Peyer's patch (tissue), 4 donors: ENCODE results near the gene GUCY2D. TPM values are rescaled to one million over a fixed set of nuclear protein-coding genes. Genes with fewer than 3 reads are reported as not detected.

Experiments
- DNase-seq, 3 donors: peaks; one replicate each; pipeline ENCODE4 v3.0.0-alpha.2; 2017 to 2019
- H3K27ac ChIP-seq, 4 donors: fragments of 200-600 bp; sonication (generic); one replicate each; pipeline ENCODE4 v1.5.1; 2016 to 2019
- H3K27me3 ChIP-seq, 2 donors: fragments of 200-600 bp; sonication (generic); one replicate each; pipeline ENCODE4 v1.5.1; 2019
- H3K36me3 ChIP-seq, 3 donors: fragments of 200-600 bp; sonication (generic); one replicate each; pipeline ENCODE4 v1.5.1; 2016 to 2019
- H3K4me1 ChIP-seq, 4 donors: fragments of 200-600 bp; sonication (generic); one replicate each; pipeline ENCODE4 v1.5.1; 2016 to 2019
- H3K4me3 ChIP-seq, 4 donors: fragments of 200-600 bp; sonication (generic); 1 replicate in 3 of 4; 2 replicates in 1 of 4; pipeline ENCODE4 v1.5.1; 2016 to 2019; ENCODE audit warnings: mild to moderate bottlenecking in 1 of 4
- H3K9me3 ChIP-seq, 4 donors: fragments of 200-600 bp; sonication (generic); one replicate each; pipeline ENCODE4 v1.5.1; 2016 to 2019; ENCODE audit warnings: mild to moderate bottlenecking in 1 of 4
- POLR2A ChIP-seq, 2 donors: fragments of 450-650 bp; IDR thresholded peaks; one replicate each; pipeline ENCODE4 v1.5.1; 2017; ENCODE audit warnings: antibody characterized with exemption in 2 of 2, mild to moderate bottlenecking in 2 of 2, moderate library complexity in 2 of 2
- total RNA-seq, 4 donors: library from RNA; depleted of rRNA; stranded (reverse); fragments of >200 nt; gene quantifications; one replicate each; pipeline ENCODE4 v1.1.0, GENCODE V29; 2016
- TF ChIP-seq, protein P1 (sequence below), 6 experiments: fragments of 450-650 bp in 4 of 6; fragments of 200-600 bp in 2 of 6; sonication (generic) in 1 of 6; IDR thresholded peaks; one replicate each; pipeline ENCODE4 v1.5.1; 2017 to 2019; ENCODE audit warnings: antibody characterized with exemption in 6 of 6, mild to moderate bottlenecking in 3 of 6, moderate library complexity in 1 of 6

GUCY2D gene
- total RNA-seq, 4 donors from 2014 or later = not detected

DNA sequence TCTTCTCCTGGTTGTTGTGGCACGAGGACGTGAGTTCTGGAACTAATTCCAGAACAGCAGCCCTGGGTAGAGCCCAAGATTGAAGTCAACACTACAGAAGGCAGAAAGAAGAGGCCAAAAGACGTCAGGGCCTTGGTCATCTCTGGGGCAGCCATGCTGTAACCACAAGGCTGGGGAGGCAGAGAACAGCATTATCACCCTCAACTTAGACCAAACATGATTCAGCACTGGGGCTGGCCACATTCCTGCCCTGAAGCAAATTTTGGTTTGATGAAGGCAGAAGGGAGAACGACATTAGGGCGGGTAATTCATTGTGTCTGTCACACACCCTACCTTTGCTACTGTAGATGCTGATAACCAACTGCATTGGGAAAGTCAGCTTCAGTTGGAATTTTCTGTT lies 26.7 kb downstream of the GUCY2D start:
- H3K27me3 ChIP-seq = no peaks in the 10 kb centered on the region
- H3K27ac ChIP-seq = no peak overlapping the region
- DNase-seq = no peak

DNA sequence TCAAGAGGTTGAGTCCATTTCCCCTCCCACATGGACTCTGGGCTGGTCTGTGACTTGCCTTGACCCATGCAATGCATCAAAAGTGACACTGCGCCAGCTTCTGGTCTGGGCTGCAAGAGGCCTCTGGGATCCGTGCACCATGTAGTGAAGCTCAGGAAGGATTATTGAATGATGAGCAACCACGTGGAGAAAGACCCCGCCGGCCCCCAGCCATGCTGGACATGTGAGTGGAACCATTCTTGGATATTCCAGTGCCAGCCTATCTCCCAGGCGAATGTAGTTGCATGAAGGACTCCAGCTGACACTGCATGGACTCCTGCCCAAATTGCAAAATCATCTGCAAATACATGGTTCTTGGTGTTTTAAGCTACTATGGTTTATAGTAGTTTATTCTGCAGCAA lies 28.8 kb downstream of the GUCY2D start:
- no peaks in the 10 kb centered on the region for H3K4me1 ChIP-seq
- no peak for DNase-seq
- TF ChIP-seq, protein P1, sequence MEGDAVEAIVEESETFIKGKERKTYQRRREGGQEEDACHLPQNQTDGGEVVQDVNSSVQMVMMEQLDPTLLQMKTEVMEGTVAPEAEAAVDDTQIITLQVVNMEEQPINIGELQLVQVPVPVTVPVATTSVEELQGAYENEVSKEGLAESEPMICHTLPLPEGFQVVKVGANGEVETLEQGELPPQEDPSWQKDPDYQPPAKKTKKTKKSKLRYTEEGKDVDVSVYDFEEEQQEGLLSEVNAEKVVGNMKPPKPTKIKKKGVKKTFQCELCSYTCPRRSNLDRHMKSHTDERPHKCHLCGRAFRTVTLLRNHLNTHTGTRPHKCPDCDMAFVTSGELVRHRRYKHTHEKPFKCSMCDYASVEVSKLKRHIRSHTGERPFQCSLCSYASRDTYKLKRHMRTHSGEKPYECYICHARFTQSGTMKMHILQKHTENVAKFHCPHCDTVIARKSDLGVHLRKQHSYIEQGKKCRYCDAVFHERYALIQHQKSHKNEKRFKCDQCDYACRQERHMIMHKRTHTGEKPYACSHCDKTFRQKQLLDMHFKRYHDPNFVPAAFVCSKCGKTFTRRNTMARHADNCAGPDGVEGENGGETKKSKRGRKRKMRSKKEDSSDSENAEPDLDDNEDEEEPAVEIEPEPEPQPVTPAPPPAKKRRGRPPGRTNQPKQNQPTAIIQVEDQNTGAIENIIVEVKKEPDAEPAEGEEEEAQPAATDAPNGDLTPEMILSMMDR (IDR thresholded peaks at IDR 0.05) = no peak
- no peak for TF ChIP-seq POLR2A (IDR thresholded peaks at IDR 0.05)
- H3K27ac ChIP-seq = no peak overlapping the region
- no peaks in the 10 kb centered on the region for H3K27me3 ChIP-seq
- no peak overlapping the region for H3K4me3 ChIP-seq
- no peaks in the 10 kb centered on the region for H3K9me3 ChIP-seq
- H3K36me3 ChIP-seq = no peaks in the 10 kb centered on the region

More for the DNA sequence above, 26.7 kb downstream of the GUCY2D start:
- H3K4me3 ChIP-seq = no peak overlapping the region
- H3K36me3 ChIP-seq = no peaks in the 10 kb centered on the region
- no peak for TF ChIP-seq POLR2A (IDR thresholded peaks at IDR 0.05)
- TF ChIP-seq, protein P1 (IDR thresholded peaks at IDR 0.05) = no peak
- H3K4me1 ChIP-seq = no peaks in the 10 kb centered on the region
- H3K9me3 ChIP-seq = no peaks in the 10 kb centered on the region

DNA sequence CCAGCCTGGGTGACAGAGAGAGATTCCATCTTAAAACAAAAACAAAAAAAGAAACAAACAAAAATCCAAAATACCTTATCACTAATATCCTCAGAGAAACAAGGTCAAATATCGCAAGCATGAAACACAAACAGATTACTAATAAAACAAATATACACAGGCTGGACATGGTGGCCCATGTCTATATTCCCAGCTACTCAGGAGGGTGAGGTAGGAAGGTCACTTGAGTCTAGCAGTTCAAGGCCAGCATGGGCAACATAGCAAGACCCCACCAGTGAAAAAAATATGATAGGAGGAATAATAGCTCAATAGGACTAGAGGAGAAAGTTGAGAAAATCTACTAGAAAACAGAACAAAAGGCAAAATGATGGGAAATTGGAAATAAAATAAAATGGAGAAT lies 29.5 kb downstream of the GUCY2D start:
- Histone ChIP-seq H3K27me3 (no peaks in the 10 kb centered on the region), H3K4me1 (no peaks in the 10 kb centered on the region)
- TF ChIP-seq, protein P1 (IDR thresholded peaks at IDR 0.05) = no peak
- TF ChIP-seq POLR2A (IDR thresholded peaks at IDR 0.05) = no peak

DNA sequence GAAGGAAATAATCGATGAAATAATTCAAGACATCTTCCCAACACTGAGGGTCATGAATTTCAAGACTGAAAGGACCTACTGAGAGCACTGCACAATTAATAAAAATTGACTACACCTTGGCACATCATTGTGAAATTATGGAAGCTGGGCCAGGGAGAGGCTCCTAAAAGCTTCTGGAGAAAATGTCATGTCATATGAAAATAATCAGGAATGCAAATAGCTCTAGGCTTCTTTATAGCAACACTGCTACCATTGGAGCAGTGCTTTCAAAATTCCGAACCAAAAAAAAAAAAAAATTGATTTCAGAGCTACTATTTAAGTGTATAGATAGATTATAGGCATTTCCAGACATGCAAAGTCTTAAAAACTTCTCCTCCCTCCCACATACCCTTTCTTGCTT lies 30.0 kb downstream of the GUCY2D start:
- H3K27me3 ChIP-seq = no peaks in the 10 kb centered on the region
- H3K27ac ChIP-seq = no peak overlapping the region
- TF ChIP-seq POLR2A (IDR thresholded peaks at IDR 0.05) = no peak
- TF ChIP-seq, protein P1 (IDR thresholded peaks at IDR 0.05) = no peak
- H3K36me3 ChIP-seq = no peaks in the 10 kb centered on the region
- no peak overlapping the region for H3K4me3 ChIP-seq
- H3K4me1 ChIP-seq = no peaks in the 10 kb centered on the region
- DNase-seq = no peak
- no peaks in the 10 kb centered on the region for H3K9me3 ChIP-seq

More for the DNA sequence above, 29.5 kb downstream of the GUCY2D start:
- Histone ChIP-seq H3K36me3 (no peaks in the 10 kb centered on the region), H3K27ac (no peak overlapping the region), H3K9me3 (no peaks in the 10 kb centered on the region), H3K4me3 (no peak overlapping the region)
- DNase-seq = no peak

DNA sequence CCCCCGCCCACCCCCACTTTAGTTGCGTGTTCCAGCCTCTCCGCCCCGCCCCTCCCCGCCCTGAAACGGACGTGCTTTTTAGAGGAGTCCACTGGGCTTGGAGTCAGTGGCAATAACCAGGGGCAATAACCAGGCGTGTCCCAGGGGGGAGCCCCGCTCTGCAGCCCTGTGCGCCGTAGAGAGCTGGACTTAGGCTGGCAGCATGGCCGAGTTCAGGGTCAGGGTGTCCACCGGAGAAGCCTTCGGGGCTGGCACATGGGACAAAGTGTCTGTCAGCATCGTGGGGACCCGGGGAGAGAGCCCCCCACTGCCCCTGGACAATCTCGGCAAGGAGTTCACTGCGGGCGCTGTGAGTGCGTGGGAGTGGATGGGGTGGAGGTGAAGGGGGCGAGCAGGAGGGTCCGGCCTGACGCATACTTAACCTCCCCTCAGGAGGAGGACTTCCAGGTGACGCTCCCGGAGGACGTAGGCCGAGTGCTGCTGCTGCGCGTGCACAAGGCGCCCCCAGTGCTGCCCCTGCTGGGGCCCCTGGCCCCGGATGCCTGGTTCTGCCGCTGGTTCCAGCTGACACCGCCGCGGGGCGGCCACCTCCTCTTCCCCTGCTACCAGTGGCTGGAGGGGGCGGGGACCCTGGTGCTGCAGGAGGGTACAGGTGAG lies 36.7 kb downstream of the GUCY2D start, which contains the start of gene ALOX15B:
TSS of gene ALOX15B (plus strand) at position 106 of the 657 bp plus-strand sequence. CDS start at position 203, 97 bp downstream.
- Histone ChIP-seq H3K4me3 (peak within 1 kb of the TSS in 2 of 4 donors; percentile 27 to 36), H3K27me3 (no peaks in the 10 kb centered on the region), H3K36me3 (no peaks in the 10 kb centered on the region), H3K9me3 (no peaks in the 10 kb centered on the region), H3K4me1 (peaks cover 0 to 7% (median 2%) of the 10 kb centered on the region in 4 donors), H3K27ac (no peak within 1 kb of the TSS)
- DNase-seq = peak in 1 of 3 donors; percentile 55
- TF ChIP-seq POLR2A (IDR thresholded peaks at IDR 0.05) = no peak
- TF ChIP-seq, protein P1 (IDR thresholded peaks at IDR 0.05) = no peak
